C4-2B (cell line): ENCODE data around the gene CSPG4.
"Not testable (repeated sequence)": the region's sequence is repeated elsewhere in the genome, so short reads cannot be mapped to it uniquely, and the experiment has no call there.

Source experiments
- ZFX ChIP-seq: fragments of 450-650 bp; IDR thresholded peaks from 2 replicates; pipeline ENCODE4 v1.6.1; 2017
- TF ChIP-seq, protein P1 (sequence below): fragments of 450-650 bp; conservative IDR thresholded peaks from 2 replicates; pipeline ENCODE4 v1.5.1; 2017; ENCODE audit warnings: mild to moderate bottlenecking

DNA sequence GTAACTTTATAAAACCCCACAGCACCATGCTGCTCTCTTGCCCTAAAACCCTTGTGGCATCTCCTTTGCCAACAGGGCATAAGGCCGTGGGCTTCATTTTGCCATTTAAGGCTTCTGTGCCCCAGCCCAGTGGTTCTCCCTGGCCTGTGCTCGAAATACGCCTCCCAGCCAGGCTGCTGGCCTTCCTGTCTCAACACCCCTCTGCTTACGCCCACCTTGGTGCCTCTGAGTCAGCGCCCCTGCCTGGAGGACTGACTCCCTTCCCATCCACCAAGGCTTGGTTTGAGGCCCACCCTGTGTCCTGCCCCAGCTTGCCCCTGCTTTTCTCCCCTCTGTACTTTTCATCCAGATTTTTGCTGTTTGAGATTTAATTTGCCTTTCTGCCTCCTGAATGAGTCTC, 1.8 kb downstream of the CSPG4 start:
- TF ChIP-seq, protein P1, sequence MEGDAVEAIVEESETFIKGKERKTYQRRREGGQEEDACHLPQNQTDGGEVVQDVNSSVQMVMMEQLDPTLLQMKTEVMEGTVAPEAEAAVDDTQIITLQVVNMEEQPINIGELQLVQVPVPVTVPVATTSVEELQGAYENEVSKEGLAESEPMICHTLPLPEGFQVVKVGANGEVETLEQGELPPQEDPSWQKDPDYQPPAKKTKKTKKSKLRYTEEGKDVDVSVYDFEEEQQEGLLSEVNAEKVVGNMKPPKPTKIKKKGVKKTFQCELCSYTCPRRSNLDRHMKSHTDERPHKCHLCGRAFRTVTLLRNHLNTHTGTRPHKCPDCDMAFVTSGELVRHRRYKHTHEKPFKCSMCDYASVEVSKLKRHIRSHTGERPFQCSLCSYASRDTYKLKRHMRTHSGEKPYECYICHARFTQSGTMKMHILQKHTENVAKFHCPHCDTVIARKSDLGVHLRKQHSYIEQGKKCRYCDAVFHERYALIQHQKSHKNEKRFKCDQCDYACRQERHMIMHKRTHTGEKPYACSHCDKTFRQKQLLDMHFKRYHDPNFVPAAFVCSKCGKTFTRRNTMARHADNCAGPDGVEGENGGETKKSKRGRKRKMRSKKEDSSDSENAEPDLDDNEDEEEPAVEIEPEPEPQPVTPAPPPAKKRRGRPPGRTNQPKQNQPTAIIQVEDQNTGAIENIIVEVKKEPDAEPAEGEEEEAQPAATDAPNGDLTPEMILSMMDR = not testable (repeated sequence)
- TF ChIP-seq ZFX = not testable (repeated sequence)
